Progenitor cell of endocrine pancreas (in vitro differentiated cells): ENCODE data around the gene C12orf60. TPM values are rescaled to one million over a fixed set of nuclear protein-coding genes. Genes with fewer than 3 reads are reported as not detected.

Experiments
- DNase-seq: peaks from one replicate; pipeline ENCODE4 v3.0.0; 2021; ENCODE audit warnings: low spot score; ENCODE audit not compliant: unreplicated experiment
- H3K27ac Mint-ChIP-seq: 2 replicates; pipeline ENCODE4 v1.8.0; 2021; ENCODE audit warnings: mild to moderate bottlenecking, moderate library complexity, mixed read lengths
- H3K27me3 Mint-ChIP-seq: 2 replicates; pipeline ENCODE4 v1.8.0; 2021; ENCODE audit warnings: mixed read lengths
- H3K36me3 Mint-ChIP-seq: 2 replicates; pipeline ENCODE4 v1.8.0; 2022; ENCODE audit warnings: mixed read lengths; ENCODE audit not compliant: insufficient read depth
- H3K4me1 Mint-ChIP-seq: 2 replicates; pipeline ENCODE4 v1.8.0; 2021; ENCODE audit warnings: low read depth, mixed read lengths
- H3K4me3 Mint-ChIP-seq: 2 replicates; pipeline ENCODE4 v1.8.0; 2021; ENCODE audit warnings: low read depth, mild to moderate bottlenecking, moderate library complexity, mixed read lengths
- H3K9me3 Mint-ChIP-seq: 2 replicates; pipeline ENCODE4 v1.8.0; 2021; ENCODE audit warnings: low read depth, mixed read lengths
- CTCF ChIP-seq: fragments of 200-600 bp; sonication (generic); IDR thresholded peaks from one replicate; pipeline ENCODE4 v1.5.0; 2021; ENCODE audit warnings: antibody characterized with exemption, mild to moderate bottlenecking; ENCODE audit not compliant: unreplicated experiment
- total RNA-seq: library from RNA; stranded (reverse); gene quantifications from 2 replicates; pipeline ENCODE4 v1.2.1, GENCODE V29; 2021

The C12orf60 gene
- total RNA-seq, 1 donor from 2014 or later = 2.7 TPM

- no peak for TF ChIP-seq CTCF
- no peak for DNase-seq
- peaks cover 6% of the 10 kb centered on the region for H3K4me1 Mint-ChIP-seq
- H3K4me3 Mint-ChIP-seq = no peak overlapping the region
- peaks cover 42% of the 10 kb centered on the region for H3K9me3 Mint-ChIP-seq
- H3K36me3 Mint-ChIP-seq = peaks cover 10% of the 10 kb centered on the region
- H3K27me3 Mint-ChIP-seq = no peaks in the 10 kb centered on the region
- no peak overlapping the region for H3K27ac Mint-ChIP-seq
Observed at GRCh38 chr12:14858513-14858912, 55.0 kb downstream of the C12orf60 start.

- no peak overlapping the region for H3K27ac Mint-ChIP-seq
- no peak overlapping the region for H3K4me3 Mint-ChIP-seq
- TF ChIP-seq CTCF = no peak
- H3K9me3 Mint-ChIP-seq = peaks cover 48% of the 10 kb centered on the region
- H3K36me3 Mint-ChIP-seq = peaks cover 10% of the 10 kb centered on the region
- no peaks in the 10 kb centered on the region for H3K27me3 Mint-ChIP-seq
- no peaks in the 10 kb centered on the region for H3K4me1 Mint-ChIP-seq
- DNase-seq = no peak
Observed at GRCh38 chr12:14860490-14860889, 57.0 kb downstream of the C12orf60 start.

- H3K27me3 Mint-ChIP-seq = no peaks in the 10 kb centered on the region
- no peaks in the 10 kb centered on the region for H3K4me1 Mint-ChIP-seq
- no peaks in the 10 kb centered on the region for H3K36me3 Mint-ChIP-seq
- peaks cover 25% of the 10 kb centered on the region for H3K9me3 Mint-ChIP-seq
- no peak for DNase-seq
- TF ChIP-seq CTCF = no peak
- no peak overlapping the region for H3K4me3 Mint-ChIP-seq
- H3K27ac Mint-ChIP-seq = no peak overlapping the region
Observed at GRCh38 chr12:14868916-14869506, 65.5 kb downstream of the C12orf60 start.

DNA sequence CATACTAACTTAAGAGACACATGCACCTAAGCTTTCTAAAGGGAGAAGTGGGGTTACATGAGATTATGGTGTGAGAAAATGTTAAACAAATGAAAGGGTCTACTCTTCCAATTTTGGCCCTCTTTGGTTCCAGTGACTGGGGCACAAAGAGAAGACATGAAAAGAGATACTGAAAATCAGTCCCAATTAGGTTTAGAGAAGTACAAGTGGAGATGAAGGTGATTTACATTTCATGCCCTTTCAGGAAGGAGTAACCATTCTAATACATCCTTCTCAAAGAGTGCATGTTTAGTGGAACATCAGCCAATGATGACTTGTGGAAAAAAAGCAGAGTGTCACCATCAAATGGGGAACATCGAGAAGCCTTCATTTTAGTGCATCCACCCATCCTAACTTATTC, 67.8 kb downstream of the C12orf60 start:
- Mint-ChIP-seq H3K27me3 (no peaks in the 10 kb centered on the region), H3K36me3 (no peaks in the 10 kb centered on the region), H3K4me1 (peaks cover 9% of the 10 kb centered on the region), H3K27ac (no peak overlapping the region), H3K4me3 (no peak overlapping the region), H3K9me3 (peaks cover 13% of the 10 kb centered on the region)
- no peak for DNase-seq
- TF ChIP-seq CTCF = no peak

- no peak for TF ChIP-seq CTCF
- Mint-ChIP-seq H3K9me3 (peaks cover 13% of the 10 kb centered on the region), H3K36me3 (no peaks in the 10 kb centered on the region), H3K4me1 (peaks cover 9% of the 10 kb centered on the region), H3K27ac (no peak overlapping the region), H3K27me3 (no peaks in the 10 kb centered on the region), H3K4me3 (no peak overlapping the region)
- no peak for DNase-seq
Observed at GRCh38 chr12:14871886-14872285, 68.4 kb downstream of the C12orf60 start.
